ENCODE data around the gene PIK3R2.

- TF ChIP-seq SUZ12 (IDR thresholded peaks at IDR 0.05) (no peak), LEF1 (IDR thresholded peaks at IDR 0.05; ENCODE audit: borderline replicate concordance) (no peak), ELF4 (IDR thresholded peaks at IDR 0.05) (no peak), L3MBTL2 (conservative IDR thresholded peaks at IDR 0.05) (no peak), FOXM1 (IDR thresholded peaks at IDR 0.05; ENCODE audit: borderline replicate concordance) (no peak), BHLHE40 (IDR thresholded peaks at IDR 0.05; ENCODE audit: borderline replicate concordance) (no peak), ZNF384 (IDR thresholded peaks at IDR 0.05) (no peak), FOXK2 (IDR thresholded peaks at IDR 0.05) (no peak), NFRKB (IDR thresholded peaks at IDR 0.05) (no peak), FOXA1 (IDR thresholded peaks at IDR 0.05) (no peak), SP1 (IDR thresholded peaks at IDR 0.05) (no peak)
Observed at GRCh38 chr19:18167975-18168645, 15.1 kb downstream of the PIK3R2 start.
